Mammary epithelial cell (primary cell): ENCODE data around the gene PITPNM1.
"Not testable (repeated sequence)": the region's sequence is repeated elsewhere in the genome, so short reads cannot be mapped to it uniquely, and the experiment has no call there.

Experiments
- CTCF ChIP-seq, 2 donors: IDR thresholded peaks in 1 of 2; conservative IDR thresholded peaks in 1 of 2; 2 replicates each; pipeline ENCODE4 v1.5.1; 2011 to 2012; ENCODE audit warnings: inconsistent platforms in 2 of 2, low read length in 2 of 2, mild to moderate bottlenecking in 2 of 2, control low read depth in 1 of 2, low read depth in 1 of 2; ENCODE audit not compliant: insufficient read depth in 1 of 2; ENCODE audit errors: extremely low read depth in 1 of 2
- EZH2 ChIP-seq: IDR thresholded peaks from 2 replicates; pipeline ENCODE4 v1.6.1; 2012; ENCODE audit warnings: low read length, inconsistent platforms, borderline replicate concordance

DNA sequence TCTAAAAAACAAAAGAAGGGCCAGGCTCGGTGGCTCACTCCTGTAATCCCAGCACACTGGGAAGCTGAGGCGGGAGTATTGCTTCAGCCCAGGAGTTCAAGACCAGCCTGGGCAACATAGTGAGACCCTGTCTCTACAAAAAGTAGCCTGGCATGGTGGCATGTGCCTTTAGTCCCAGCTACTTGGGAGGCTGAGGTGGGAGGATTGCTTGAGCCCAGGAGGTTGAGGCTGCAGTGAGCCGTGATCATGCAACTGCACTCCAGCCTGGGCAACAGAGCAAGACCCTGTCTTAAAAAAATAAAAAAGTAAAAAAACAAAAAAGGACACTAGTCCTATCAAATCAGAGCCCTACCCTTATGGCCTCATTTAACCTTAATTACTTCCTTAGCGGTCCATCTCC lies 6.4 kb upstream of the PITPNM1 start:
- TF ChIP-seq CTCF (conservative IDR thresholded peaks at IDR 0.05 in 1 of 2, IDR thresholded peaks at IDR 0.05 in 1 of 2; ENCODE audit: extremely low read depth in 1 of 2, insufficient read depth in 1 of 2, low read depth in 1 of 2, low read length in 2 of 2); EZH2: not testable (repeated sequence)
